Gastrocnemius medialis (tissue), 4 donors: ENCODE measurements around the gene SEC24B.
"Not testable (repeated sequence)": the region's sequence is repeated elsewhere in the genome, so short reads cannot be mapped to it uniquely, and the experiment has no call there.

Experiments
- POLR2A ChIP-seq, 2 donors: fragments of 450-650 bp; IDR thresholded peaks; one replicate each; pipeline ENCODE4 v1.6.1; 2017; ENCODE audit warnings: antibody characterized with exemption in 2 of 2, mild to moderate bottlenecking in 2 of 2, moderate library complexity in 2 of 2
- TF ChIP-seq, protein P1 (sequence below), 5 experiments: fragments of 450-650 bp in 3 of 5; fragments of 200-600 bp in 2 of 5; sonication (generic) in 2 of 5; IDR thresholded peaks in 4 of 5; conservative IDR thresholded peaks in 1 of 5; 1 replicate in 4 of 5; 2 replicates in 1 of 5; pipeline ENCODE4 v1.5.1; 2016 to 2019; ENCODE audit warnings: antibody characterized with exemption in 5 of 5, mild to moderate bottlenecking in 3 of 5, moderate library complexity in 3 of 5

DNA sequence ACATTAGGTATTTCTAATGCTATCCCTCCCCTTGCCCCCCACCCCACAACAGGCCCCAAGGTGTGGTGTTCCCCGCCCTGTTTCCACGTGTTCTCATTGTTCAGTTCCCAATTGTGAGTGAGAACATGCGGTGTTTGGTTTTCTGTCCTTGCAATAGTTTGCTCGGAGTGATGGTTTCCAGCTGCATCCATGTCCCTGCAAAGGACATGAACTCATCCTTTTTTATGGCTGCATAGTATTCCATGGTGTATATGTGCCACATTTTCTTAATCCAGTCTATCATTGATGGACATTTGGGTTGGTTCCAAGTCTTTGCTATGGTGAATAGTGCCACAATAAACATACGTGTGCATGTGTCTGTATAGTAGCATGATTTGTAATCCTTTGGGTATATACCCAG is 146.4 kb downstream of the SEC24B start:
- TF ChIP-seq POLR2A (IDR thresholded peaks at IDR 0.05): not testable (repeated sequence)
- TF ChIP-seq, protein P1, sequence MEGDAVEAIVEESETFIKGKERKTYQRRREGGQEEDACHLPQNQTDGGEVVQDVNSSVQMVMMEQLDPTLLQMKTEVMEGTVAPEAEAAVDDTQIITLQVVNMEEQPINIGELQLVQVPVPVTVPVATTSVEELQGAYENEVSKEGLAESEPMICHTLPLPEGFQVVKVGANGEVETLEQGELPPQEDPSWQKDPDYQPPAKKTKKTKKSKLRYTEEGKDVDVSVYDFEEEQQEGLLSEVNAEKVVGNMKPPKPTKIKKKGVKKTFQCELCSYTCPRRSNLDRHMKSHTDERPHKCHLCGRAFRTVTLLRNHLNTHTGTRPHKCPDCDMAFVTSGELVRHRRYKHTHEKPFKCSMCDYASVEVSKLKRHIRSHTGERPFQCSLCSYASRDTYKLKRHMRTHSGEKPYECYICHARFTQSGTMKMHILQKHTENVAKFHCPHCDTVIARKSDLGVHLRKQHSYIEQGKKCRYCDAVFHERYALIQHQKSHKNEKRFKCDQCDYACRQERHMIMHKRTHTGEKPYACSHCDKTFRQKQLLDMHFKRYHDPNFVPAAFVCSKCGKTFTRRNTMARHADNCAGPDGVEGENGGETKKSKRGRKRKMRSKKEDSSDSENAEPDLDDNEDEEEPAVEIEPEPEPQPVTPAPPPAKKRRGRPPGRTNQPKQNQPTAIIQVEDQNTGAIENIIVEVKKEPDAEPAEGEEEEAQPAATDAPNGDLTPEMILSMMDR (IDR thresholded peaks at IDR 0.05 in 4 of 5, conservative IDR thresholded peaks at IDR 0.05 in 1 of 5): not testable (repeated sequence)
